CD4-positive, alpha-beta T cell treated with Interleukin-17A for 4 hours (primary cell): Measurements from ENCODE around the gene IGFL4.
A peak's percentile ranks its signal among the peaks of the same experiment; 100 is the strongest.
"Not testable (repeated sequence)": the region's sequence is repeated elsewhere in the genome, so short reads cannot be mapped to it uniquely, and the experiment has no call there.

ENCODE experiments used
- DNase-seq: peaks from one replicate; pipeline ENCODE4 v3.0.0-alpha.2; 2020; ENCODE audit warnings: mixed read lengths

Gene IGFL4

DNA sequence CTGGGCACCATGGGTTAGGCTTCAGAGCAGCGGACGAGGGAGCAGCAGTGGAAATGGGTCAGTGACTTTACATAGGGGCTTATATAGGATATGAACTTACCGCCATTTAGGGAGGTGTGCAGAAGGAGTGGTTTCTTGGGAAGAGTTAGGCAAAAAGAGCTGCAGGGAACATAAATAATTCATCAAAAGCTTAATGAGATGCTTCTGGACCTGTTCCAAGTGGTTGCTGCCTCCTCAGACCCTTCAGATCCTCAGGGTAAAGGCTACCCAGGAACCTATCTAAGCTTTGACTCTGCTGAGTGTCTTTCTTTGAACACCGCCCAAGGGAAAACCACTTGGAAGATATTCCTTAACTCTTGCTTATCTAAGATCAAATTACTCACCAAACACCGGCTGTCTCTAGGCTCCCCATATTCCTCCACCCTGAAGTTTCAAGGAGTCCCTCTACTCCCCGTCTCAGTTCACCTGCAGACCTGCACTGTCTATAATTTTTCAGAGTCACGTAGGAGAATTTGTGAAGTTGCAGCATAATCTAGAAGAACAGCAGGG is at the start of gene IGFL4:
TSS of gene IGFL4 (minus strand) at position 51 of the 549 bp plus-strand sequence. CDS start at position 11, 40 bp downstream.
- no peak for DNase-seq

- no peak for DNase-seq
These were observed 49.6 kb upstream of the IGFL4 start for GRCh38 chr19:46090444-46090843.

DNA sequence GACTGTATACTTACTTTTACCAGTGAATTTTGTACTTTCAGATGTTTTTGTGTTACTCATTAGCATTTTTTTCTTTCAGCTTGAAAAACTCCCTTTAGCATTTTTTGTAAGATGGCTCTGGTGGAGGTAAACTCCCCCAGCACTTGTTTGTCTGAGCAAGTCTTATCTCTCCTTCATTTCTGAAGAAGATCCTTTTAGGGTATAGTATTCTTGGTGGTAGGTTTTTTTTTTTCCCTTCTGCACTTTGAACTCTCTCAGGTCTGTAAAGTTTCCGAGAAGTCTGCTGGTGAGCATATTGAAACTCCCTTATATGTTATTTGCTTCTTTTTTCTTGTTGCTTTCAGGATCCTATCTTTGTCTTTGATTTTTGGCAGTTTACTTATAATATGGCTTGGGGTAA is 48.6 kb upstream of the IGFL4 start:
- DNase-seq, result no peak

- DNase-seq, result no peak
These were observed 47.3 kb upstream of the IGFL4 start for GRCh38 chr19:46088101-46088500.

GRCh38 chr19:46085888-46086287 is 45.1 kb upstream of the IGFL4 start:
- no peak for DNase-seq

GRCh38 chr19:46082728-46083050 is 41.9 kb upstream of the IGFL4 start:
- no peak for DNase-seq

DNA sequence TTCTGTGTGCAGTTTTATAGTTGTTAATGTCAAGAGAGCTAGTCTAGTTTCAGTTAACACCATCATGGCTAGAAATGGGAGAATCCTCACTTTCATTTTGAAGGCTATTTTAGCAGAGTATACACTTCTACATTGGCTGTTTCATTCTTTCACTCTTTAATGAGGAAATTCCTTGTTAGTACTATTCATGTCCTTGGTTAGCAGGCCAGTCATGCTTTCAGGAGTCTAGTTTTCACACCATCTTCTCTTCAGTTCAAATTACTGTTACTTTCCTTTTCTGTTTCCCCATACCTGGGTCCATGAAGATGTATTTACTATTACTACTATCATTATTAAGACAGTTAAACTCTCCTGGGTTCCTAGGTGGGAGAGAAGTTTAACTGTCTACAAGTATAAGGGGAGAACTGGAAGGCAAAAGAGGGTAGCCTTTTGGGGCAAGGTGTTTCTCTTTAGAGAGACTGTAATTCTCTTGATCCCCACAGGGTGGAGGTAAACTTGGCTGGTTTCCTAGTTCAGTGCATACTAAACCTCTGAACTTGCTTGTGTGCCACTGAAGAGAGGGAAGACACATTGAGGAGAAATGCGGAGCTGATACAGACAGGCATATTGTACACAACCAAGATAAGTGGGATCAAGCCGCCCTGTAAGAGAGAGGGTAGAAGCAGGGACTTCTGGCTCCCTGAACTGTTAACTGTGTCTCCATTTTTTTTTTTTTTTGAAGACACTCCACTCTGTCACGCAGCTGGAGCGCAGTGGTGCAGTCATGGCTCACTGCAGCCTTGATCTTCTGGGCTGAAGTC is 41.3 kb upstream of the IGFL4 start:
- peak; percentile 8 for DNase-seq

- no peak for DNase-seq
These were observed 39.8 kb upstream of the IGFL4 start for GRCh38 chr19:46080561-46080960.

GRCh38 chr19:46079576-46079975 is 38.8 kb upstream of the IGFL4 start:
- no peak for DNase-seq

- DNase-seq, result not testable (repeated sequence)
These were observed 38.0 kb upstream of the IGFL4 start for GRCh38 chr19:46078573-46079332.

- DNase-seq, result no peak
These were observed 37.0 kb upstream of the IGFL4 start for GRCh38 chr19:46077815-46078167.

DNA sequence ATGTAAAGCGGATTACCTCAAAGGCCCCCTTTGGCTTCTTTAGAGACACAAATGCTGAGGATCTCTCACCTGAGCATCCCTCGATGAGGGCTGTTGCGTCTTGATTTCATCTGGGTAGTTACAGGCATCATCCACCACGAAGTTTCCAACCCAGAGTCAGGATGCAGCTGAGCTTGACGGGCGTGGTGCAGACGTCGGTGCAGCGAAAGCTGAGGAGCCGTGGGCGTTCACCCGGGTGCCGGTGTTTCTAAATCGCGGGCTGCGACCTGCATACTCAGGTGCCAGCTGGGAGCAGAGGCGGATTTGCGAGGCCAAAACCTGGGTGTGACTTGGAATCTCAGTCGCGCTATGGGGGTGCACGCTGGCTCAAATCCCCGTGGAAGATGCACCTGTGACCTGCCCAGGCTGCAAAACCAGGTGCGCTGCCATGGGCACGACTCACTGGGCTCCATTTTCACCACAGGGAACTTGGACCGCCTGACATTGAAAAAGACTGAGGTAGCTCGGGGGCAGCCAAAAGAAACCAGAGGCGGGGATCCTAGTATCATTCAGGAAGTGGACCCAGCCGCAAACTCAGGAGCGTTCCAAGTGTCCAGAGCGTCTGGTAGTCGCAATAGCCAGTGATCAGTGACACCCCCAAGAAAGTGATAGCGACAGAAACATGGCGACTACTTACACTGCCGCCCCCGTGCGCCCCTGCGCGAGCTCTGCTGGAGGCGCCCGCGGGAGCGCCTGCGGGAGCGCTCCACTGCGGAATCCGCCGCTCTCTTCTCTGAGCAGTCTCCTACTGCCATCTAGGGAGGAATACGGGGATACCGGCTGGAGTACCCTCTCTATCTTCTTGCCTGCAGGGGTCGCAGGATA is 36.4 kb upstream of the IGFL4 start:
- no peak for DNase-seq

- DNase-seq, result no peak
These were observed 35.5 kb upstream of the IGFL4 start for GRCh38 chr19:46076031-46076880.

- DNase-seq, result no peak
These were observed 32.6 kb upstream of the IGFL4 start for GRCh38 chr19:46073268-46073922.

GRCh38 chr19:46069806-46070341 is 29.1 kb upstream of the IGFL4 start:
- no peak for DNase-seq

DNA sequence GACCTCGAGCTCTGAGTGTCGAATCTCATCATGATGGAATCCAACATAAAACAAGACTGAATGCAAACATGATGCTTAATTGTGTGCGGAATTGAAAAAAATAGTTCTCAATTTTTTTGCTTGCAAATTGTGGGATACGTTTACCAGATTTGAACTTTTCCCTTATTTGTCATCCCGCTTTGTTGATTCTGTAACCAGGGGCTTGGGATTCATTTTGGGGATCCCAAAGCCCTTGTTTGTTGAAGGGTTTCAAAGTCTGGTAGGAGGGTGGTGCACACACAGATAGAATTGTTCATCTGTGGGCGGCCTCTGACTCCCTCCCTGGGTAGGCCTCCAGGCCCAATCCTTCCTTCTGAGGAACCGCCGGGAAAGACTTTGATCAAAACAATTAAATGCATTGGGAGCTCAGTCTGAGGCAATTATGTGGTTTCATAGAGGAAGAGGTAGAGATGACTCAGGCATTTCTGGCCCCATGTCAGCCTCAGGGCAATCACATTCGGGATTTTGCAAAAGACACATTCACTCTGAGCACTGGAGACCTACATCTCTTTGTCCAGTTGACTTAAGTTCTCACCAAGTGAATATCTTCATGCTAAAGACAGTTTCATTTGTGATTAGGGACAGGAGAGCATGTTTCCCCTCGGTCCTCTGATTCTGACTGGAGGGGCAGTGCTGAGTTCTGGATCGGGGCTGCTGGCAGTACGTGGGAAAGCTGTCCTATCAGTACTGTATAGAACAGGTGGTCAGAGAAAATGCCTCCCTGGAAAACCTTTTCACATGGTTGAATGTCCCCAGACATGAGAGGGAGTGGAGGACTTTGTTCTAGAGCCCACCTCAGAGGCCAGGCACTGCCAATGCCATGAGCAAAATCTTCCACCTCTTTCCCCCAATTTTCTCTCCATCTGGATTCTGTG is 27.8 kb upstream of the IGFL4 start:
- no peak for DNase-seq

DNA sequence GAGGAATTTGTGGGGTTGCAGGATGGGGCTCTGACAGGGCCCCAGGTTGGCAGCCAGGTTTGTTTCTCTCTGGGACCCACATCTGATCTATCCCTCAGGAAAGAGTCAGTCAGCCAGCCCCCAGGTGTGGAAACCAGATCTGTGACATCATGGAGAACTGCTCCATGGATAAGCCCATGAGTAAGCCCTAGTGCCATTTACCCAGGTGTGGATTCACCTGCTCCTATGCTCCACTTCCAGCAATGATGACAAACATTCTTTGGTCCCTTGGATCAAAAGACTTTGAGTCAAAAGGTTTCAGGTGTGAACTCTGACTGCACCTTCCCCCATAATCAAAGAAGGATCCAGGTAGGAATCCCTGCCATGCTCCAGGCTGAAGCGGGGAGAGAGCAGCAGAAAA is 26.9 kb upstream of the IGFL4 start:
- no peak for DNase-seq

GRCh38 chr19:46066471-46066870 is 25.7 kb upstream of the IGFL4 start:
- no peak for DNase-seq

DNA sequence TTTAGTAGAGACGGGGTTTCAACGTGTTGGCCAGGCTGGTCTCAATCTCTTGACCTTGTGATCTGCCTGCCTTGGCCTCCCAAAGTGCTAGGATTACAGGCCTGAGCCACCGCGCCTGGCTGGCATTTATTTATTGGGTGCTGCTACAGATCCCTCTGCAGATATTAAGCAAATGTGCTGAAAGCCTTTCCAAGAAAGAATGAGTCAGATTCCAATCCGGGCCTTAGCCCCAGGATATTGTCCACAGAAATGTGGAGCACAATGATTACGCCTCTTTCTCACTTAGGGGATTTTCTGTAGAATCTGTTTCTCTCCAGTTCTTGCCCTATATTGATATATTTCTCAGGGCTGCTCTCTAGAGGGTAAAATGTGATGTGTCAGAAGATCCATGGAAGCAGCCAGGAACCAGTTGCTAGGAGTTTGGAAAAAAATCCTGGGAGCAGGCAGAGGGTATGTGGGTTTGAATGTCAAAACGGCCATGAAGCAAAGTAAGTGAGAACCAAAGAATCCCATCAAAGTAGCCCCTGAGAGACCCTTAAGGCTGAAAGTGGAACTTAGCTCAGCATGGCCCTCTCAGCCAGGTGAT is 24.8 kb upstream of the IGFL4 start:
- DNase-seq, result no peak

- no peak for DNase-seq
These were observed 22.4 kb upstream of the IGFL4 start for GRCh38 chr19:46063201-46063600.
